Vagina (tissue), 2 donors: ENCODE measurements around the gene RSPH1. TPM values are rescaled to one million over a fixed set of nuclear protein-coding genes. Genes with fewer than 3 reads are reported as not detected.

Experiments used
- DNase-seq, 2 donors: peaks; one replicate each; pipeline ENCODE4 v3.0.0-alpha.2; 2017; ENCODE audit errors: extremely low spot score in 2 of 2
- H3K27ac ChIP-seq: fragments of 200-600 bp; sonication (generic); one replicate; pipeline ENCODE4 v1.5.1; 2019
- H3K27me3 ChIP-seq: fragments of 200-600 bp; sonication (generic); one replicate; pipeline ENCODE4 v1.5.1; 2019
- H3K36me3 ChIP-seq, 2 donors: fragments of 200-600 bp; sonication (generic); one replicate each; pipeline ENCODE4 v1.5.1; 2017 to 2019
- H3K4me1 ChIP-seq: fragments of 200-600 bp; sonication (generic); one replicate; pipeline ENCODE4 v1.5.1; 2019
- H3K4me3 ChIP-seq, 2 donors: fragments of 200-600 bp; sonication (generic); 1 replicate in 1 of 2; 2 replicates in 1 of 2; pipeline ENCODE4 v1.5.1; 2016 to 2019
- H3K9me3 ChIP-seq: fragments of 200-600 bp; sonication (generic); one replicate; pipeline ENCODE4 v1.5.1; 2019
- POLR2A ChIP-seq, 2 donors: fragments of 450-650 bp; IDR thresholded peaks; one replicate each; pipeline ENCODE4 v1.6.1; 2017; ENCODE audit warnings: antibody characterized with exemption in 2 of 2, mild to moderate bottlenecking in 2 of 2, moderate library complexity in 2 of 2
- POLR2AphosphoS5 ChIP-seq, 2 donors: sonication (generic); formaldehyde crosslinking; IDR thresholded peaks; one replicate each; pipeline ENCODE4 v1.9.0; 2017; ENCODE audit warnings: antibody characterized with exemption in 2 of 2, mild to moderate bottlenecking in 2 of 2, low read depth in 1 of 2; ENCODE audit not compliant: insufficient read depth in 1 of 2
- intact Hi-C: fragments of 100-400 bp; cut with DNase I; formaldehyde crosslinking; loops from one replicate; pipeline ENCODE4 v1.15.1; 2023
- total RNA-seq: library from RNA; depleted of rRNA; stranded (reverse); fragments of >200 nt; gene quantifications from one replicate; pipeline ENCODE4 v1.2.3, GENCODE V29; 2016
- TF ChIP-seq, protein P1 (sequence below), 3 experiments: fragments of 450-650 bp in 2 of 3; fragments of 200-600 bp in 1 of 3; sonication (generic) in 1 of 3; IDR thresholded peaks; one replicate each; pipeline ENCODE4 v1.5.1; 2017 to 2019; ENCODE audit warnings: antibody characterized with exemption in 3 of 3, mild to moderate bottlenecking in 2 of 3, moderate library complexity in 2 of 3

RSPH1 gene
- total RNA-seq, 1 donor from 2014 or later: not detected

DNA sequence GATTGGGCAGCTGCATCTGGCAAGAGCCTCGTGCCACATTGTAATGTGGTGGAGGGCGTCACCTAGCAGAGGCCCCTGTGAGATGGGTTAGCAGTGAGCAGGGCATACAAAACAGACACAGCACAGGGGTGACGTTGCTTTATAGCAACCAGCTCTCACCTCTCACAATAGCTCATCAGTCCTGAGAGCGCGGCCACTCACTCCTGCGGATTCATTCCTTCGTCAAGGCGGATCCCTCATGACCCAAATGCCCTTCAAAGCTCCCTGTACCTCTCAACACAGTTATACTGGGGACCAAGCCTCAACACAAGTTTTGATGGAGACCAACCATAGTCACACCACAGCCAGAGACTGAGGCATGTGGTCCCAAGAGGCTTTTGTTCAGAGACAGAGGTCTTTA, 40.6 kb upstream of the RSPH1 start:
- TF ChIP-seq, protein P1, sequence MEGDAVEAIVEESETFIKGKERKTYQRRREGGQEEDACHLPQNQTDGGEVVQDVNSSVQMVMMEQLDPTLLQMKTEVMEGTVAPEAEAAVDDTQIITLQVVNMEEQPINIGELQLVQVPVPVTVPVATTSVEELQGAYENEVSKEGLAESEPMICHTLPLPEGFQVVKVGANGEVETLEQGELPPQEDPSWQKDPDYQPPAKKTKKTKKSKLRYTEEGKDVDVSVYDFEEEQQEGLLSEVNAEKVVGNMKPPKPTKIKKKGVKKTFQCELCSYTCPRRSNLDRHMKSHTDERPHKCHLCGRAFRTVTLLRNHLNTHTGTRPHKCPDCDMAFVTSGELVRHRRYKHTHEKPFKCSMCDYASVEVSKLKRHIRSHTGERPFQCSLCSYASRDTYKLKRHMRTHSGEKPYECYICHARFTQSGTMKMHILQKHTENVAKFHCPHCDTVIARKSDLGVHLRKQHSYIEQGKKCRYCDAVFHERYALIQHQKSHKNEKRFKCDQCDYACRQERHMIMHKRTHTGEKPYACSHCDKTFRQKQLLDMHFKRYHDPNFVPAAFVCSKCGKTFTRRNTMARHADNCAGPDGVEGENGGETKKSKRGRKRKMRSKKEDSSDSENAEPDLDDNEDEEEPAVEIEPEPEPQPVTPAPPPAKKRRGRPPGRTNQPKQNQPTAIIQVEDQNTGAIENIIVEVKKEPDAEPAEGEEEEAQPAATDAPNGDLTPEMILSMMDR (IDR thresholded peaks at IDR 0.05): no peak
- TF ChIP-seq POLR2A (IDR thresholded peaks at IDR 0.05): no peak
- TF ChIP-seq POLR2AphosphoS5 (IDR thresholded peaks at IDR 0.05; ENCODE audit: insufficient read depth in 1 of 2, low read depth in 1 of 2): no peak
- no peak overlapping the region for H3K27ac ChIP-seq
- H3K4me3 ChIP-seq: no peak overlapping the region
- H3K36me3 ChIP-seq: peaks cover 0 to 16% of the 10 kb centered on the region in 2 donors
- no peaks in the 10 kb centered on the region for H3K27me3 ChIP-seq
- intact Hi-C loops: no loop called here
- peaks cover 8% of the 10 kb centered on the region for H3K4me1 ChIP-seq
- H3K9me3 ChIP-seq: no peaks in the 10 kb centered on the region
- DNase-seq: no peak

- Histone ChIP-seq H3K27me3 (no peaks in the 10 kb centered on the region), H3K9me3 (no peaks in the 10 kb centered on the region), H3K27ac (no peak overlapping the region), H3K4me1 (peaks cover 8% of the 10 kb centered on the region), H3K4me3 (no peak overlapping the region), H3K36me3 (peaks cover 0 to 16% of the 10 kb centered on the region in 2 donors)
- DNase-seq: no peak
- intact Hi-C loops: no loop called here
- TF ChIP-seq POLR2AphosphoS5 (IDR thresholded peaks at IDR 0.05; ENCODE audit: insufficient read depth in 1 of 2, low read depth in 1 of 2) (no peak), POLR2A (IDR thresholded peaks at IDR 0.05) (no peak)
- TF ChIP-seq, protein P1 (IDR thresholded peaks at IDR 0.05): no peak
Measured at GRCh38 chr21:42535602-42536171, 39.7 kb upstream of the RSPH1 start.

DNA sequence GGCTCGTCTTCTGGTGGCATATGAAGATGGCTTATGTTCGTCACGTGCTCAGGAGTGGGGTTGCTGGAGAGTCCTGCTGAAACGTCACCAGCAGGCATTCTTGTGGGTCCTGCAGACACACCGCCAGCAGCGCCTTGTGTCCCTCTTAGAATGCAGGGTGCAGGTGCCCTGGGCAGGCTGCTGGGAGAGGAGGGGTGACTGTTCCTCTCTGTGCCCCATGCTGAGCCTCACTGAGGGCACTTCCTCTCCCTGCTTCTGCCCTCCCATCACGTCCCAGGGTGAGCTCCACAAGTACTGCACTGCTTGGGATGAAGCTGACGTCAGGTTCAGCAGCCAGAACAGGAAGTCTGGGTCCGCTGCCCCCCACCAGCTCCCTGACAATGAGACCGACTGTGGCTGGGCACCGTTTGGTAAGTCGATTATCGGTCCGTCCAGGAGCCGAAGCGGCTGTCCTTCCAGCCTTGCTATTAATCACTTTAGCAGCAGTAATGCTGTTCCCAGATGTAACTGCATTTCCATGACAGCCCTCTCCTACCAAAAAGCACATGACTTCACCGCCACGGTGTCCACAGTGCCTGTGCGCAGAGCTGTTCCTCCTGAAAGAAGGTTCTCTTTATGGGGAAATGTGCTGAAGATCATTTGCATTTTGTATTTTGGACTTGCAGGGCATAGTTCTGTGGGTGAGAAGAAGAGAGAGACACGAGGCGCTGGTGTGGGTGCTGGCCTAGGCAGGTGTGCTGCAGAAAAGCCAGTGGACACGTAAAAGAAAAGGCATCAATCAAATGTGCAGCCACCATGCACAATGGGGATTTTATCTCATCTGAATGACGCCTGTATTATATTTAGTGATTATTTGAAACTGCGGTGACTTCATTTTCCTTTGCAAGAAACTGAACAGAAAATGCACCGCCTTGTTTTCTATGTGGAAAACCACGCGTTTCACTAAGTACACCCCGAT, 38.7 kb upstream of the RSPH1 start:
- Histone ChIP-seq H3K9me3 (no peaks in the 10 kb centered on the region), H3K27ac (no peak overlapping the region), H3K4me3 (no peak overlapping the region), H3K27me3 (no peaks in the 10 kb centered on the region), H3K4me1 (peaks cover 8% of the 10 kb centered on the region), H3K36me3 (peaks cover 0 to 12% of the 10 kb centered on the region in 2 donors)
- TF ChIP-seq POLR2AphosphoS5 (IDR thresholded peaks at IDR 0.05; ENCODE audit: insufficient read depth in 1 of 2, low read depth in 1 of 2) (no peak), POLR2A (IDR thresholded peaks at IDR 0.05) (no peak)
- TF ChIP-seq, protein P1 (IDR thresholded peaks at IDR 0.05): no peak
- intact Hi-C loops: no loop called here
- DNase-seq: no peak

- Histone ChIP-seq H3K27ac (no peak overlapping the region), H3K36me3 (peaks cover 0 to 10% of the 10 kb centered on the region in 2 donors), H3K27me3 (no peaks in the 10 kb centered on the region), H3K4me1 (peaks cover 8% of the 10 kb centered on the region), H3K4me3 (no peak overlapping the region), H3K9me3 (no peaks in the 10 kb centered on the region)
- no peak for DNase-seq
- TF ChIP-seq POLR2A (IDR thresholded peaks at IDR 0.05) (no peak), POLR2AphosphoS5 (IDR thresholded peaks at IDR 0.05; ENCODE audit: insufficient read depth in 1 of 2, low read depth in 1 of 2) (no peak)
- TF ChIP-seq, protein P1 (IDR thresholded peaks at IDR 0.05): no peak
- intact Hi-C loops: no loop called here
Measured at GRCh38 chr21:42533963-42534355, 37.9 kb upstream of the RSPH1 start.
